ENCODE measurements around the gene CRACDL. TPM values are rescaled to one million over a fixed set of nuclear protein-coding genes. Genes with fewer than 3 reads are reported as not detected.

CRACDL gene
- total and polyA plus RNA-seq, 2 of the 13 experiments (the other 11 are each of a cell fraction or from before 2014, with no cell fraction given): 0.15 to 0.26 TPM

GRCh38 chr2:98828793-98829371, 107.1 kb downstream of the CRACDL start (continued):
- TF ChIP-seq ELF3 (CRISPR knock-in tag; IDR thresholded peaks at IDR 0.05) (peak; percentile 85), ZBTB26 (CRISPR knock-in tag; IDR thresholded peaks at IDR 0.05; ENCODE audit: borderline replicate concordance) (no peak), FOXO1 (CRISPR knock-in tag; IDR thresholded peaks at IDR 0.05) (peak; percentile 44; the same call in 1 of the 2 replicates), FOXA3 (CRISPR knock-in tag; IDR thresholded peaks at IDR 0.05) (peak; percentile 90), NR2F6 (IDR thresholded peaks at IDR 0.05) (peak; percentile 69), NR2F6 (CRISPR knock-in tag; IDR thresholded peaks at IDR 0.05) (peak; percentile 52; the same call in 1 of the 2 replicates), ZNF616 (CRISPR knock-in tag; IDR thresholded peaks at IDR 0.05; ENCODE audit: low read depth) (no peak), CHD2 (IDR thresholded peaks at IDR 0.05; ENCODE audit: low read depth, low read length) (no peak), GABPA (IDR thresholded peaks at IDR 0.05; ENCODE audit: low read depth, low read length) (no peak), GABPA (CRISPR knock-in tag; IDR thresholded peaks at IDR 0.05; ENCODE audit: low read depth) (peak; percentile 64), AHDC1 (CRISPR knock-in tag; IDR thresholded peaks at IDR 0.05; ENCODE audit: borderline replicate concordance) (peak; percentile 70; the same call in 1 of the 2 replicates), ETV6 (CRISPR knock-in tag; conservative IDR thresholded peaks at IDR 0.05) (no peak), KDM2A (CRISPR knock-in tag; IDR thresholded peaks at IDR 0.05; ENCODE audit: borderline replicate concordance, low read depth) (no peak), ZNF672 (CRISPR knock-in tag; IDR thresholded peaks at IDR 0.05) (no peak), MLLT10 (CRISPR knock-in tag; IDR thresholded peaks at IDR 0.05) (no peak), CEBPB (IDR thresholded peaks at IDR 0.05; ENCODE audit: borderline replicate concordance, low read depth, low read length) (no peak), RBFOX2 (IDR thresholded peaks at IDR 0.05; ENCODE audit: low read depth, low read length) (no peak), TRIM24 (CRISPR knock-in tag; IDR thresholded peaks at IDR 0.05) (no peak), ZBTB34 (CRISPR knock-in tag; IDR thresholded peaks at IDR 0.05) (no peak)
- TF ChIP-seq, protein P1, sequence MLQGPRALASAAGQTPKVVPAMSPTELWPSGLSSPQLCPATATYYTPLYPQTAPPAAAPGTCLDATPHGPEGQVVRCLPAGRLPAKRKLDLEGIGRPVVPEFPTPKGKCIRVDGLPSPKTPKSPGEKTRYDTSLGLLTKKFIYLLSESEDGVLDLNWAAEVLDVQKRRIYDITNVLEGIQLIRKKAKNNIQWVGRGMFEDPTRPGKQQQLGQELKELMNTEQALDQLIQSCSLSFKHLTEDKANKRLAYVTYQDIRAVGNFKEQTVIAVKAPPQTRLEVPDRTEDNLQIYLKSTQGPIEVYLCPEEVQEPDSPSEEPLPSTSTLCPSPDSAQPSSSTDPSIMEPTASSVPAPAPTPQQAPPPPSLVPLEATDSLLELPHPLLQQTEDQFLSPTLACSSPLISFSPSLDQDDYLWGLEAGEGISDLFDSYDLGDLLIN (CRISPR knock-in tag; IDR thresholded peaks at IDR 0.05; ENCODE audit: borderline replicate concordance): no peak
- TF ChIP-seq, protein P2, sequence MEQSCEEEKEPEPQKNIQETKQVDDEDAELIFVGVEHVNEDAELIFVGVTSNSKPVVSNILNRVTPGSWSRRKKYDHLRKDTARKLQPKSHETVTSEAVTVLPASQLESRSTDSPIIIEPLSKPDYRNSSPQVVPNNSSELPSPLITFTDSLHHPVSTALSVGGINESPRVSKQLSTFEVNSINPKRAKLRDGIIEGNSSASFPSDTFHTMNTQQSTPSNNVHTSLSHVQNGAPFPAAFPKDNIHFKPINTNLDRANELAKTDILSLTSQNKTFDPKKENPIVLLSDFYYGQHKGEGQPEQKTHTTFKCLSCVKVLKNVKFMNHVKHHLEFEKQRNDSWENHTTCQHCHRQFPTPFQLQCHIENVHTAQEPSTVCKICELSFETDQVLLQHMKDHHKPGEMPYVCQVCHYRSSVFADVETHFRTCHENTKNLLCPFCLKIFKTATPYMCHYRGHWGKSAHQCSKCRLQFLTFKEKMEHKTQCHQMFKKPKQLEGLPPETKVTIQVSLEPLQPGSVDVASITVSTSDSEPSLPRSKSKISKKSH (CRISPR knock-in tag; IDR thresholded peaks at IDR 0.05; ENCODE audit: borderline replicate concordance): no peak
